ENCODE results near the gene NCAPD3.
"Not testable (repeated sequence)": the region's sequence is repeated elsewhere in the genome, so short reads cannot be mapped to it uniquely, and the experiment has no call there.

NCAPD3 gene

GRCh38 chr11:134118006-134118405 lies 105.8 kb downstream of the NCAPD3 start:
- Histone ChIP-seq H3K27me3 (ENCODE audit: control insufficient read depth, insufficient read depth, low read length) (no peaks in the 10 kb centered on the region), H2AFZ (no peak overlapping the region), H3K9me3 (ENCODE audit: control insufficient read depth, low read length) (no peaks in the 10 kb centered on the region), H3K27ac (no peak overlapping the region), H3K79me2 (no peaks in the 10 kb centered on the region), H3K4me1 (peaks cover 7% of the 10 kb centered on the region), H3K9ac (no peak overlapping the region), H3K36me3 (ENCODE audit: control insufficient read depth, insufficient read depth, low read length) (no peaks in the 10 kb centered on the region), H3K4me3 (ENCODE audit: low read depth, low read length) (no peak overlapping the region), H3K4me2 (ENCODE audit: low read length) (no peak overlapping the region)
- TF ChIP-seq CTCF (IDR thresholded peaks at IDR 0.05) = no peak

GRCh38 chr11:134116210-134116609 lies 107.6 kb downstream of the NCAPD3 start:
- H3K4me1 ChIP-seq = peaks cover 7% of the 10 kb centered on the region
- no peaks in the 10 kb centered on the region for H3K79me2 ChIP-seq
- no peak for TF ChIP-seq CTCF (IDR thresholded peaks at IDR 0.05)
- no peak overlapping the region for H3K9ac ChIP-seq
- no peaks in the 10 kb centered on the region for H3K36me3 ChIP-seq (ENCODE audit: control insufficient read depth, insufficient read depth, low read length)
- H3K4me2 ChIP-seq (ENCODE audit: low read length) = no peak overlapping the region
- H3K27me3 ChIP-seq (ENCODE audit: control insufficient read depth, insufficient read depth, low read length) = no peaks in the 10 kb centered on the region
- H3K9me3 ChIP-seq (ENCODE audit: control insufficient read depth, low read length) = no peaks in the 10 kb centered on the region
- H3K27ac ChIP-seq = no peak overlapping the region
- no peak overlapping the region for H3K4me3 ChIP-seq (ENCODE audit: low read depth, low read length)
- H2AFZ ChIP-seq = no peak overlapping the region

- not testable (repeated sequence) for H3K79me2 ChIP-seq; H3K27me3 ChIP-seq (ENCODE audit: control insufficient read depth, insufficient read depth, low read length); H3K27ac ChIP-seq; H3K4me2 ChIP-seq (ENCODE audit: low read length); H3K36me3 ChIP-seq (ENCODE audit: control insufficient read depth, insufficient read depth, low read length); H2AFZ ChIP-seq; H3K4me3 ChIP-seq (ENCODE audit: low read depth, low read length); H3K9ac ChIP-seq; H3K9me3 ChIP-seq (ENCODE audit: control insufficient read depth, low read length); H3K4me1 ChIP-seq
Observed at GRCh38 chr11:134113787-134114186, 110.0 kb downstream of the NCAPD3 start.

GRCh38 chr11:134110252-134110815 lies 113.4 kb downstream of the NCAPD3 start:
- no peaks in the 10 kb centered on the region for H3K27me3 ChIP-seq (ENCODE audit: control insufficient read depth, insufficient read depth, low read length)
- H3K4me3 ChIP-seq (ENCODE audit: low read depth, low read length) = no peak overlapping the region
- TF ChIP-seq CTCF (IDR thresholded peaks at IDR 0.05) = no peak
- H3K4me1 ChIP-seq = no peaks in the 10 kb centered on the region
- no peaks in the 10 kb centered on the region for H3K79me2 ChIP-seq
- H2AFZ ChIP-seq = no peak overlapping the region
- no peaks in the 10 kb centered on the region for H3K9me3 ChIP-seq (ENCODE audit: control insufficient read depth, low read length)
- H3K9ac ChIP-seq = no peak overlapping the region
- no peaks in the 10 kb centered on the region for H3K36me3 ChIP-seq (ENCODE audit: control insufficient read depth, insufficient read depth, low read length)
- no peak overlapping the region for H3K27ac ChIP-seq
- no peak overlapping the region for H3K4me2 ChIP-seq (ENCODE audit: low read length)
